OCI-LY3 (cell line): ENCODE results near the gene RESP18.

Experiments used
- EZH2phosphoT487 ChIP-seq: fragments of 200-600 bp; shearing (Covaris generic); IDR thresholded peaks from 2 replicates; pipeline ENCODE4 v1.6.1; 2018; ENCODE audit warnings: antibody characterized with exemption, mixed run types, low read depth
- TF ChIP-seq, protein P1 (sequence below): fragments of 200-600, 300-600 bp; sonication (generic); IDR thresholded peaks from 2 replicates; pipeline ENCODE4 v1.5.1; 2014; ENCODE audit warnings: antibody characterized with exemption, low read length, low read depth

GRCh38 chr2:219325136-219325535, 7.4 kb downstream of the RESP18 start:
- TF ChIP-seq, protein P1, sequence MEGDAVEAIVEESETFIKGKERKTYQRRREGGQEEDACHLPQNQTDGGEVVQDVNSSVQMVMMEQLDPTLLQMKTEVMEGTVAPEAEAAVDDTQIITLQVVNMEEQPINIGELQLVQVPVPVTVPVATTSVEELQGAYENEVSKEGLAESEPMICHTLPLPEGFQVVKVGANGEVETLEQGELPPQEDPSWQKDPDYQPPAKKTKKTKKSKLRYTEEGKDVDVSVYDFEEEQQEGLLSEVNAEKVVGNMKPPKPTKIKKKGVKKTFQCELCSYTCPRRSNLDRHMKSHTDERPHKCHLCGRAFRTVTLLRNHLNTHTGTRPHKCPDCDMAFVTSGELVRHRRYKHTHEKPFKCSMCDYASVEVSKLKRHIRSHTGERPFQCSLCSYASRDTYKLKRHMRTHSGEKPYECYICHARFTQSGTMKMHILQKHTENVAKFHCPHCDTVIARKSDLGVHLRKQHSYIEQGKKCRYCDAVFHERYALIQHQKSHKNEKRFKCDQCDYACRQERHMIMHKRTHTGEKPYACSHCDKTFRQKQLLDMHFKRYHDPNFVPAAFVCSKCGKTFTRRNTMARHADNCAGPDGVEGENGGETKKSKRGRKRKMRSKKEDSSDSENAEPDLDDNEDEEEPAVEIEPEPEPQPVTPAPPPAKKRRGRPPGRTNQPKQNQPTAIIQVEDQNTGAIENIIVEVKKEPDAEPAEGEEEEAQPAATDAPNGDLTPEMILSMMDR, result no peak
- TF ChIP-seq EZH2phosphoT487, result no peak
